Stomach (tissue), 19 donors: ENCODE results near the gene PCDHGA11. TPM values are rescaled to one million over a fixed set of nuclear protein-coding genes. Genes with fewer than 3 reads are reported as not detected.
A peak's percentile ranks its signal among the peaks of the same experiment; 100 is the strongest.

ENCODE experiments used
- DNase-seq, 2 donors: peaks; one replicate each; pipeline versions ENCODE4 v3.0.0 to v3.0.0-alpha.2; 2013 to 2019
- H3K27ac ChIP-seq, 5 donors: fragments of 200-600 bp in 4 of 5; sonication (generic) in 4 of 5; one replicate each; pipeline ENCODE4 v1.5.1; 2013 to 2019; ENCODE audit warnings: mild to moderate bottlenecking in 1 of 5, moderate library complexity in 1 of 5
- H3K27me3 ChIP-seq, 3 donors: fragments of 200-600 bp; sonication (generic); one replicate each; pipeline ENCODE4 v1.5.1; 2017 to 2019; ENCODE audit warnings: mixed run types in 1 of 3
- H3K36me3 ChIP-seq, 4 donors: fragments of 200-600 bp; sonication (generic); 1 replicate in 3 of 4; 2 replicates in 1 of 4; pipeline ENCODE4 v1.5.1; 2016 to 2019
- H3K4me1 ChIP-seq, 4 donors: fragments of 200-600 bp; sonication (generic); one replicate each; pipeline ENCODE4 v1.5.1; 2016 to 2019
- H3K4me3 ChIP-seq, 4 donors: fragments of 200-600 bp; sonication (generic) in 3 of 4; one replicate each; pipeline ENCODE4 v1.5.1; 2016 to 2019; ENCODE audit warnings: mild to moderate bottlenecking in 1 of 4
- H3K9me3 ChIP-seq, 4 donors: fragments of 200-600 bp; sonication (generic); one replicate each; pipeline ENCODE4 v1.5.1; 2016 to 2019
- CTCF ChIP-seq, 7 experiments: fragments of 450-650 bp in 4 of 7; fragments of 200-600 bp in 3 of 7; sonication (generic) in 3 of 7; IDR thresholded peaks; one replicate each; pipeline ENCODE4 v1.5.1; 2016 to 2019; ENCODE audit warnings: antibody characterized with exemption in 7 of 7, control low read depth in 2 of 7, mild to moderate bottlenecking in 1 of 7
- EP300 ChIP-seq: sonication (generic); formaldehyde crosslinking; IDR thresholded peaks from one replicate; pipeline ENCODE4 v1.6.1; 2017; ENCODE audit warnings: antibody characterized with exemption
- POLR2A ChIP-seq, 4 donors: fragments of 450-650 bp; IDR thresholded peaks; one replicate each; pipeline ENCODE4 v1.6.1; 2016; ENCODE audit warnings: antibody characterized with exemption in 4 of 4, control low read depth in 2 of 4, mild to moderate bottlenecking in 1 of 4, moderate library complexity in 1 of 4
- POLR2AphosphoS5 ChIP-seq, 3 donors: sonication (generic); formaldehyde crosslinking; IDR thresholded peaks; one replicate each; pipeline ENCODE4 v1.6.1; 2016; ENCODE audit warnings: antibody characterized with exemption in 3 of 3
- WGBS, 5 donors: extraction: QIAGEN DNeasy Blood & Tissue Kit in 3 of 5; methylation state at CpG; one replicate each; pipeline versions ENCODE4 v1.1.5 to v1.1.7; 2013 to 2018; 5-methylcytosine and 5-hydroxymethylcytosine counted together
- intact Hi-C: fragments of 100-400 bp; cut with DNase I; formaldehyde crosslinking; loops from one replicate; pipeline ENCODE4 v1.15.1; 2023; ENCODE audit warnings: low total_unique reads
- long read RNA-seq, 10 donors: transcript quantifications; one replicate each; lab custom pipeline, GENCODE V29; 2026
- polyA plus RNA-seq, 3 donors: library from polyadenylated mRNA; stranded (reverse); fragments of 200-250 nt; gene quantifications; one replicate each; pipeline ENCODE4 v1.2.3, GENCODE V29; 2013
- total RNA-seq, 5 donors: library from RNA; depleted of rRNA; stranded (reverse); fragments of >200 nt; gene quantifications; one replicate each; pipeline versions ENCODE4 v1.1.0 to v1.2.3, GENCODE V29; 2014 to 2016
- donor health status: healthy with polysubstance abuse.
- donor health status: Bipolar disorder and iron deficiency.
- donor health status: healthy.

The PCDHGA11 gene
- total RNA-seq (10 to 100 TPM in 1 of 5 donors, 1 to 10 TPM in 3, under 1 TPM in 1; 0.45 to 15.2 (median 2.9) TPM), polyA plus RNA-seq (under 1 TPM; 0.25 to 0.48 (median 0.31) TPM)
- long read RNA-seq, donor 1, partial matches to known transcripts, result 0 of 1 reads
- long read RNA-seq, donor 1, other reads (novel, unspliced or antisense), result 0 of 1 reads
- long read RNA-seq, donor 2, full-length matches to known transcripts, result 2 of 2 reads
- long read RNA-seq, donor 2, partial matches to known transcripts, result 0 of 2 reads
- long read RNA-seq, donor 2, other reads (novel, unspliced or antisense), result 0 of 2 reads
- long read RNA-seq, donor 3, partial matches to known transcripts, result 0 of 1 reads
- long read RNA-seq, donor 3, other reads (novel, unspliced or antisense), result 0 of 1 reads
- long read RNA-seq, donor 4, result 0 reads
- long read RNA-seq, donor 5, full-length matches to known transcripts, result 2 of 2 reads
- long read RNA-seq, donor 5, partial matches to known transcripts, result 0 of 2 reads
- long read RNA-seq, donor 5, other reads (novel, unspliced or antisense), result 0 of 2 reads
- long read RNA-seq, donor 6, full-length matches to known transcripts, result 4 of 4 reads
- long read RNA-seq, donor 6, partial matches to known transcripts, result 0 of 4 reads
- long read RNA-seq, donor 6, other reads (novel, unspliced or antisense), result 0 of 4 reads
- long read RNA-seq, donor 7, partial matches to known transcripts, result 0 of 1 reads
- long read RNA-seq, donor 7, other reads (novel, unspliced or antisense), result 0 of 1 reads
- long read RNA-seq, donor 8, result 0 reads
- long read RNA-seq, donor 9, full-length matches to known transcripts, result 5 of 5 reads
- long read RNA-seq, donor 9, partial matches to known transcripts, result 0 of 5 reads
- long read RNA-seq, donor 9, other reads (novel, unspliced or antisense), result 0 of 5 reads
- long read RNA-seq, donor 10, result 0 reads

- Histone ChIP-seq H3K36me3 (peaks cover 0 to 25% (median under 1%) of the 10 kb centered on the region in 4 donors), H3K27ac (no peak within 1 kb of the TSS), H3K27me3 (peaks cover 0 to 72% (median 20%) of the 10 kb centered on the region in 3 donors), H3K9me3 (peaks cover 61 to 100% (median 96%) of the 10 kb centered on the region in 4 donors), H3K4me3 (peak within 1 kb of the TSS; percentile 9 to 35 (median 23)), H3K4me1 (peaks cover 0 to 29% (median 9%) of the 10 kb centered on the region in 4 donors)
- TF ChIP-seq EP300, result no peak
- TF ChIP-seq CTCF (IDR thresholded peaks at IDR 0.05), result peak in 1 of 7 experiments; percentile 23
- TF ChIP-seq POLR2AphosphoS5 (IDR thresholded peaks at IDR 0.05), result no peak
- WGBS, 5 donors, result 9 to 17% (median 11%) methylated on average over 35 to 42 of the region's 42 CpGs
- intact Hi-C loops, result no loop called here
- peak in 1 of 2 donors; percentile 60 for DNase-seq
These were observed at the start of gene PCDHGA11 for GRCh38 chr5:141420855-141421488. Gene PCDHGA11 (plus strand): TSS chr5:141421051. CDS start chr5:141421228, 177 bp downstream.

GRCh38 chr5:141371572-141372475, 49.0 kb upstream of the PCDHGA11 start:
- H3K36me3 ChIP-seq, result peaks cover 0 to 11% (median 0%) of the 10 kb centered on the region in 4 donors
- intact Hi-C loops, result no loop called here
- peaks cover 57 to 100% (median 85%) of the 10 kb centered on the region in 4 donors for H3K9me3 ChIP-seq
- no peak overlapping the region for H3K4me3 ChIP-seq
- no peak for DNase-seq
- no peak for TF ChIP-seq POLR2A (IDR thresholded peaks at IDR 0.05)
- TF ChIP-seq CTCF (IDR thresholded peaks at IDR 0.05), result no peak
- TF ChIP-seq EP300, result no peak
- TF ChIP-seq POLR2AphosphoS5 (IDR thresholded peaks at IDR 0.05), result no peak
- H3K27ac ChIP-seq, result no peak overlapping the region
- no peaks in the 10 kb centered on the region for H3K4me1 ChIP-seq
- H3K27me3 ChIP-seq, result peaks cover 0 to 65% (median 27%) of the 10 kb centered on the region in 3 donors
- WGBS, 5 donors, result 34 to 41% (median 36%) methylated on average over 47 to 69 of the region's 69 CpGs

GRCh38 chr5:141373673-141374317, 47.1 kb upstream of the PCDHGA11 start, which contains the start of gene PCDHGA6:
Gene PCDHGA6 (plus strand): TSS chr5:141373891. CDS start chr5:141374084, 193 bp downstream.
- Histone ChIP-seq H3K4me3 (peak within 1 kb of the TSS in 2 of 4 donors; percentile 0 to 23), H3K27me3 (peaks cover 0 to 73% (median 22%) of the 10 kb centered on the region in 3 donors), H3K36me3 (peaks cover 0 to 11% (median 0%) of the 10 kb centered on the region in 4 donors), H3K27ac (no peak within 1 kb of the TSS), H3K9me3 (peaks cover 54 to 100% (median 89%) of the 10 kb centered on the region in 4 donors), H3K4me1 (no peaks in the 10 kb centered on the region)
- TF ChIP-seq POLR2AphosphoS5 (IDR thresholded peaks at IDR 0.05) (no peak), CTCF (IDR thresholded peaks at IDR 0.05) (no peak), EP300 (no peak), POLR2A (IDR thresholded peaks at IDR 0.05) (no peak)
- peak in 1 of 2 donors; percentile 27 for DNase-seq
- WGBS, 5 donors, result 16 to 27% (median 21%) methylated on average over 17 to 27 of the region's 27 CpGs
- intact Hi-C loops, result no loop called here
